H1 (cell line): Measurements from ENCODE around the gene ZDHHC5. TPM values are rescaled to one million over a fixed set of nuclear protein-coding genes. Genes with fewer than 3 reads are reported as not detected.

ENCODE experiments used
- CTCF ChIA-PET: fragments of 300-600 bp; sonication (Branson Sonifier 250); formaldehyde crosslinking; loops from one replicate; lab custom pipeline; 2021; ENCODE audit not compliant: partially characterized antibody; lab: Charles Lee
- POLR2A ChIA-PET: fragments of 300-600 bp; sonication (Branson Sonifier 250); formaldehyde crosslinking; loops from one replicate; lab custom pipeline; 2021; ENCODE audit warnings: inconsistent platforms; ENCODE audit not compliant: partially characterized antibody; lab: Charles Lee
- DNase-seq, 2 experiments: peaks; one replicate each; pipeline versions ENCODE4 v3.0.0 to v3.0.0-alpha.2; 2010 to 2022; ENCODE audit warnings: low spot score in 2 of 2, low read depth in 1 of 2, mixed read lengths in 1 of 2
- FAIRE-seq: peaks from 2 replicates; lab custom pipeline; 2011; peaks lifted over from hg19 to GRCh38; lab: Jason Lieb, UNC
- H2AFZ ChIP-seq: 2 replicates; pipeline ENCODE4 v1.8.1; 2012; ENCODE audit warnings: low read length, inconsistent platforms
- H2AK5ac ChIP-seq: 2 replicates; pipeline ENCODE4 v1.6.1; 2013; ENCODE audit warnings: low read depth, low read length
- H2BK120ac ChIP-seq: replicated peaks from 2 replicates; pipeline ENCODE3; 2013; ENCODE audit warnings: low read depth, low read length, inconsistent platforms
- H2BK12ac ChIP-seq: 2 replicates; pipeline ENCODE4 v1.6.1; 2013; ENCODE audit warnings: low read depth, low read length
- H2BK15ac ChIP-seq: 2 replicates; pipeline ENCODE4 v1.6.1; 2013; ENCODE audit warnings: low read length
- H2BK20ac ChIP-seq: 2 replicates; pipeline ENCODE4 v1.6.1; 2013; ENCODE audit warnings: low read length
- H2BK5ac ChIP-seq: 2 replicates; pipeline ENCODE4 v1.6.1; 2013; ENCODE audit warnings: low read depth, low read length
- H3K14ac ChIP-seq: 2 replicates; pipeline ENCODE4 v1.6.1; 2013; ENCODE audit warnings: inconsistent platforms; ENCODE audit not compliant: insufficient read length
- H3K18ac ChIP-seq: 2 replicates; pipeline ENCODE4 v1.6.1; 2013; ENCODE audit warnings: low read length; ENCODE audit errors: extremely low read depth
- H3K23ac ChIP-seq: 2 replicates; pipeline ENCODE4 v1.6.1; 2013; ENCODE audit warnings: inconsistent platforms; ENCODE audit not compliant: insufficient read length
- H3K23me2 ChIP-seq: 2 replicates; pipeline ENCODE4 v1.6.1; 2013; ENCODE audit warnings: low read depth, low read length
- H3K27ac ChIP-seq: 2 replicates; pipeline ENCODE4 v1.6.1; 2011; ENCODE audit warnings: low read depth, low read length, inconsistent platforms
- H3K27me3 ChIP-seq, 4 experiments: replicated peaks in 1 of 4; 1 replicate in 1 of 4; 2 replicates in 3 of 4; pipeline versions ENCODE4 v1.6.1 to v1.8.1; 2011 to 2013; ENCODE audit warnings: low read length in 3 of 4, mild to moderate bottlenecking in 3 of 4, inconsistent platforms in 2 of 4, mixed read lengths in 2 of 4, moderate library complexity in 1 of 4; ENCODE audit not compliant: control insufficient read depth in 3 of 4, insufficient read depth in 3 of 4; ENCODE audit errors: extremely low read depth in 1 of 4
- H3K36me3 ChIP-seq, 4 experiments: 2 replicates each; pipeline versions ENCODE4 v1.6.1 to v1.8.1; 2011 to 2013; ENCODE audit warnings: mild to moderate bottlenecking in 4 of 4, low read length in 3 of 4, moderate library complexity in 2 of 4, control low read depth in 1 of 4, inconsistent platforms in 1 of 4; ENCODE audit not compliant: insufficient read depth in 4 of 4, control insufficient read depth in 2 of 4
- H3K4ac ChIP-seq: replicated peaks from 2 replicates; pipeline ENCODE3; 2013; ENCODE audit warnings: low read length, low read depth, mixed read lengths, inconsistent platforms; ENCODE audit not compliant: insufficient read length
- H3K4me1 ChIP-seq, 4 experiments: replicated peaks in 1 of 4; 1 replicate in 1 of 4; 2 replicates in 3 of 4; pipeline versions ENCODE4 v1.6.1 to v1.8.1; 2011 to 2013; ENCODE audit warnings: low read length in 3 of 4, inconsistent platforms in 2 of 4, mixed read lengths in 1 of 4; ENCODE audit not compliant: insufficient read depth in 4 of 4, control insufficient read depth in 3 of 4
- H3K4me2 ChIP-seq, 2 experiments: 2 replicates each; pipeline versions ENCODE4 v1.6.1 to v1.8.1; 2011 to 2013; ENCODE audit warnings: low read depth in 2 of 2, low read length in 2 of 2, control low read depth in 1 of 2, inconsistent platforms in 1 of 2, mild to moderate bottlenecking in 1 of 2; ENCODE audit not compliant: insufficient read depth in 1 of 2
- H3K4me3 ChIP-seq, 4 experiments: fragments of 200-600, 300-600 bp in 1 of 4; sonication (generic), shearing (Covaris generic), sonication (Bioruptor Twin) in 1 of 4; 2 replicates each; pipeline versions ENCODE4 v1.5.1 to v1.8.1; 2011 to 2016; ENCODE audit warnings: low read length in 4 of 4, low read depth in 3 of 4, control low read depth in 2 of 4, inconsistent platforms in 2 of 4, mild to moderate bottlenecking in 2 of 4, mixed read lengths in 1 of 4, moderate library complexity in 1 of 4; ENCODE audit not compliant: insufficient read depth in 2 of 4; ENCODE audit errors: extremely low read depth in 1 of 4
- H3K56ac ChIP-seq: replicated peaks from 2 replicates; pipeline ENCODE3; 2013; ENCODE audit warnings: low read depth, mild to moderate bottlenecking, mixed read lengths, low read length, inconsistent platforms; ENCODE audit not compliant: insufficient read length
- H3K79me1 ChIP-seq: 2 replicates; pipeline ENCODE4 v1.6.1; 2013; ENCODE audit warnings: low read depth, low read length, control low read depth
- H3K79me2 ChIP-seq, 2 experiments: 2 replicates each; pipeline versions ENCODE4 v1.6.1 to v1.8.1; 2012 to 2013; ENCODE audit warnings: low read length in 2 of 2, mild to moderate bottlenecking in 2 of 2, inconsistent platforms in 1 of 2; ENCODE audit not compliant: insufficient read depth in 2 of 2, control insufficient read depth in 1 of 2
- H3K9ac ChIP-seq, 4 experiments: replicated peaks in 1 of 4; 1 replicate in 1 of 4; 2 replicates in 3 of 4; pipeline versions ENCODE4 v1.6.1 to v1.8.1; 2011 to 2013; ENCODE audit warnings: low read depth in 3 of 4, low read length in 3 of 4, control low read depth in 2 of 4, mild to moderate bottlenecking in 2 of 4, moderate library complexity in 2 of 4, inconsistent platforms in 1 of 4; ENCODE audit errors: extremely low read depth in 1 of 4
- H3K9me3 ChIP-seq, 2 experiments: 2 replicates each; pipeline versions ENCODE4 v1.6.1 to v1.8.1; 2012 to 2013; ENCODE audit warnings: mild to moderate bottlenecking in 2 of 2, moderate library complexity in 2 of 2, control low read depth in 1 of 2, inconsistent platforms in 1 of 2, low read depth in 1 of 2, low read length in 1 of 2, mixed read lengths in 1 of 2; ENCODE audit not compliant: insufficient read depth in 2 of 2
- H4K20me1 ChIP-seq, 2 experiments: replicated peaks in 1 of 2; 2 replicates each; pipeline versions ENCODE3 to v1.8.1; 2011 to 2013; ENCODE audit warnings: inconsistent platforms in 2 of 2, low read length in 2 of 2, mild to moderate bottlenecking in 1 of 2; ENCODE audit not compliant: insufficient read depth in 2 of 2, control insufficient read depth in 1 of 2
- H4K5ac ChIP-seq: 2 replicates; pipeline ENCODE4 v1.6.1; 2013; ENCODE audit warnings: low read length, low read depth, mixed read lengths, inconsistent platforms; ENCODE audit not compliant: insufficient read length
- H4K8ac ChIP-seq: 2 replicates; pipeline ENCODE4 v1.8.0; 2013; ENCODE audit warnings: mild to moderate bottlenecking, moderate library complexity, low read length, inconsistent platforms; ENCODE audit not compliant: insufficient read depth; ENCODE audit errors: extremely low read depth
- H4K91ac ChIP-seq: replicated peaks from 2 replicates; pipeline ENCODE3; 2013; ENCODE audit warnings: low read length, mixed read lengths, inconsistent platforms; ENCODE audit not compliant: insufficient read length
- ASH2L ChIP-seq: fragments of 200-600, 300-600 bp; sonication (generic); IDR thresholded peaks from one replicate; pipeline ENCODE4 v1.7.1; 2017; ENCODE audit warnings: low read length
- ATF2 ChIP-seq: IDR thresholded peaks from 2 replicates; pipeline ENCODE4 v1.6.1; 2012; ENCODE audit warnings: low read length, inconsistent platforms
- BCL11A ChIP-seq, 2 experiments: IDR thresholded peaks; one replicate each; pipeline ENCODE4 v1.6.1; 2011; ENCODE audit warnings: low read depth in 2 of 2, low read length in 2 of 2, mild to moderate bottlenecking in 2 of 2
- EP300 ChIP-seq, 2 experiments: IDR thresholded peaks; 1 replicate in 1 of 2; 2 replicates in 1 of 2; pipeline ENCODE4 v1.6.1; 2011 to 2012; ENCODE audit warnings: low read depth in 2 of 2, low read length in 2 of 2, mild to moderate bottlenecking in 2 of 2, borderline replicate concordance in 1 of 2, inconsistent platforms in 1 of 2, moderate library complexity in 1 of 2
- KDM4A ChIP-seq: IDR thresholded peaks from one replicate; pipeline ENCODE4 v1.7.1; 2012; ENCODE audit warnings: low read depth, mild to moderate bottlenecking, moderate library complexity, low read length, inconsistent platforms; ENCODE audit not compliant: severe bottlenecking
- SAP30 ChIP-seq: fragments of 300-600 bp; sonication (generic); IDR thresholded peaks from 2 replicates; pipeline ENCODE4 v1.7.1; 2012; ENCODE audit warnings: low read length, moderate library complexity, mild to moderate bottlenecking, inconsistent platforms; ENCODE audit not compliant: insufficient read depth, insufficient replicate concordance
- SP4 ChIP-seq: IDR thresholded peaks from 2 replicates; pipeline ENCODE4 v1.6.1; 2012; ENCODE audit warnings: low read length, inconsistent platforms
- TBP ChIP-seq: IDR thresholded peaks from 2 replicates; pipeline ENCODE4 v1.6.1; 2011; ENCODE audit warnings: low read depth, low read length, improper control_type of control experiment
- TEAD4 ChIP-seq: IDR thresholded peaks from 2 replicates; pipeline ENCODE4 v1.6.1; 2012; ENCODE audit warnings: low read depth, low read length, inconsistent platforms, mixed read lengths
- WGBS, 2 experiments: shearing (Covaris generic) in 1 of 2; methylation state at CpG; one replicate each; pipeline versions ENCODE4 v1.1.6 to v1.1.7; 2013 to 2015; ENCODE audit warnings: low lambda C conversion rate in 2 of 2, mixed read lengths in 2 of 2, inconsistent platforms in 1 of 2, low coverage in 1 of 2, missing lambda C conversion rate in 1 of 2; ENCODE audit not compliant: insufficient replicate concordance in 2 of 2, insufficient coverage in 1 of 2, insufficient read length in 1 of 2; ENCODE audit errors: extremely low coverage in 1 of 2, missing lambda C conversion rate in 1 of 2; 5-methylcytosine and 5-hydroxymethylcytosine counted together
- polyA plus RNA-seq, 7 experiments: library from polyadenylated mRNA; depleted of rRNA in 3 of 7; stranded (reverse) in 5 of 7; unstranded in 2 of 7; fragments of >200 nt in 5 of 7; fragments of 200-250 nt in 2 of 7; gene quantifications; 1 replicate in 5 of 7; 2 replicates in 1 of 7; 4 replicates in 1 of 7; pipeline versions ENCODE4 v1.2.1 to v1.2.3, GENCODE V29; 2011 to 2013; ENCODE audit warnings: missing spikeins in 2 of 7, mixed read lengths in 2 of 7
- total RNA-seq: library from RNA; stranded (reverse); fragmentation: NEBNext Ultra II Directional; extraction: Animal tissue kit (Norgen Biotek cat#: 25700); gene quantifications from 2 replicates; pipeline ENCODE4 v1.2.1, GENCODE V29; 2021

ZDHHC5 gene
- total and polyA plus RNA-seq, 2 of the 8 experiments (the other 6 are each of a cell fraction or from before 2014, with no cell fraction given): 40.0 to 56.3 TPM

- H2BK120ac ChIP-seq: peak overlapping the region; percentile 84
- H3K56ac ChIP-seq: peak overlapping the region; percentile 90
- H3K27me3 ChIP-seq: no peaks in the 10 kb centered on the region
- peak overlapping the region; percentile 89 for H2AFZ ChIP-seq
- CTCF ChIA-PET: interaction anchor here (0.6 to 2.6 kb wide), 7 partner anchors 8 to 175 kb away, joined by 3 to 8 read pairs (median 4); no protein-coding TSS in a partner anchor
- peak overlapping the region; percentile 82 to 87 for H3K4me2 ChIP-seq
- peak; percentile 88 for FAIRE-seq
- H3K18ac ChIP-seq: peak overlapping the region; percentile 78; the same call in 1 of the 2 replicates
- H2BK15ac ChIP-seq: peak overlapping the region; percentile 97; the same call in 1 of the 2 replicates
- H4K5ac ChIP-seq: peak overlapping the region; percentile 89
- no peaks in the 10 kb centered on the region for H3K79me1 ChIP-seq
- H2BK12ac ChIP-seq: peak overlapping the region; percentile 99; the same call in 1 of the 2 replicates
- H3K23ac ChIP-seq: no peak overlapping the region
- no peak overlapping the region for H3K14ac ChIP-seq
- peak overlapping the region; percentile 99 for H2BK5ac ChIP-seq
- peak overlapping the region; percentile 90; the same call in 1 of the 2 replicates for H4K8ac ChIP-seq
- H3K23me2 ChIP-seq: peaks cover 4% of the 10 kb centered on the region
- no peak overlapping the region for H2AK5ac ChIP-seq
- peak overlapping the region; percentile 90 to 95 (median 94) for H3K4me3 ChIP-seq
- peak; percentile 86 to 96 for DNase-seq
- peaks cover 0 to 7% (median 2%) of the 10 kb centered on the region in 4 experiments; a peak in 3 of 7 replicates for H3K4me1 ChIP-seq
- H3K9me3 ChIP-seq: no peaks in the 10 kb centered on the region
- peak overlapping the region; percentile 92; the same call in 1 of the 2 replicates for H2BK20ac ChIP-seq
- WGBS, 2 experiments: 0% methylated on average over 28 of the region's 29 CpGs; no CpG with 5 or more reads in 1 of the 2 experiments
- POLR2A ChIA-PET: interaction anchor here (0.9 to 5.4 kb wide), 7 partner anchors 10 to 114 kb away, joined by 3 to 79 read pairs (median 7); partner anchors contain the start of genes CLP1, MED19, TMX2 and UBE2L6
- peaks cover 5 to 9% (median 5%) of the 10 kb centered on the region in 4 experiments for H3K36me3 ChIP-seq
- no peak overlapping the region for H3K4ac ChIP-seq
- peak overlapping the region; percentile 80 to 99 (median 98) for H3K9ac ChIP-seq
- no peaks in the 10 kb centered on the region for H4K20me1 ChIP-seq
- H3K79me2 ChIP-seq: peaks cover 9 to 36% of the 10 kb centered on the region in 2 experiments
- H3K27ac ChIP-seq: peak overlapping the region; percentile 99
- peak overlapping the region; percentile 97 for H4K91ac ChIP-seq
- TF ChIP-seq TEAD4 (0 out of 2 replicates have a peak, but pooled peaks have one; percentile 2), TBP (peak; percentile 53), EP300 (IDR thresholded peaks at IDR 0.05; ENCODE audit: borderline replicate concordance in 1 of 2, low read depth in 2 of 2, low read length in 2 of 2) (peak in 1 of 2 experiments; percentile 99; a peak in 2 of 3 replicates), ATF2 (peak; percentile 85), KDM4A (peak; percentile 51), ASH2L (peak; percentile 14), SP4 (peak; percentile 60; the same call in 1 of the 2 replicates), BCL11A (IDR thresholded peaks at IDR 0.05; ENCODE audit: low read depth in 2 of 2, low read length in 2 of 2) (no peak), SAP30 (peak; percentile 2)
These were observed 688 bp upstream of the ZDHHC5 start for GRCh38 chr11:57667117-57667735.
